GM12878 (cell line): Measurements from ENCODE around the gene PCNX1.

Experiments
- BACH1 ChIP-seq: fragments of 450-650 bp; IDR thresholded peaks from 2 replicates; pipeline ENCODE4 v1.6.1; 2017; ENCODE audit warnings: mild to moderate bottlenecking, borderline replicate concordance
- CTCF ChIP-seq, 3 experiments: IDR thresholded peaks in 2 of 3; conservative IDR thresholded peaks in 1 of 3; 2 replicates each; pipeline ENCODE4 v1.5.1; 2011; ENCODE audit warnings: low read depth in 3 of 3, low read length in 3 of 3, mild to moderate bottlenecking in 3 of 3, control low read depth in 2 of 3, moderate library complexity in 2 of 3, inconsistent platforms in 1 of 3, mixed read lengths in 1 of 3; ENCODE audit not compliant: control insufficient read depth in 2 of 3, insufficient read depth in 1 of 3; ENCODE audit errors: extremely low read depth in 1 of 3
- EED ChIP-seq: sonication (generic); IDR thresholded peaks from 2 replicates; pipeline ENCODE4 v1.6.1; 2016; ENCODE audit warnings: antibody characterized with exemption, low read depth
- EP300 ChIP-seq, 2 experiments: fragments of 150-350 bp in 1 of 2; IDR thresholded peaks; 2 replicates each; pipeline ENCODE4 v1.6.1; 2011 to 2012; ENCODE audit warnings: low read depth in 2 of 2, low read length in 2 of 2, borderline replicate concordance in 1 of 2, improper control_type of control experiment in 1 of 2, inconsistent platforms in 1 of 2; ENCODE audit not compliant: control insufficient read depth in 1 of 2
- EZH2 ChIP-seq: IDR thresholded peaks from 2 replicates; pipeline ENCODE4 v1.6.1; 2012; ENCODE audit warnings: low read depth, mild to moderate bottlenecking, control low read depth, inconsistent platforms, low read length, borderline replicate concordance; ENCODE audit not compliant: control insufficient read depth
- GABPA ChIP-seq: IDR thresholded peaks from 2 replicates; pipeline ENCODE4 v1.6.1; 2014; ENCODE audit warnings: antibody characterized with exemption, low read depth, mild to moderate bottlenecking, inconsistent platforms

GRCh38 chr14:71078500-71078899, 171.2 kb downstream of the PCNX1 start:
- no peak for TF ChIP-seq CTCF (IDR thresholded peaks at IDR 0.05 in 2 of 3, conservative IDR thresholded peaks at IDR 0.05 in 1 of 3; ENCODE audit: control insufficient read depth in 2 of 3, extremely low read depth in 1 of 3, insufficient read depth in 1 of 3, low read depth in 3 of 3, low read length in 3 of 3)
- TF ChIP-seq BACH1 = no peak
- no peak for TF ChIP-seq GABPA
- TF ChIP-seq EZH2 = no peak
- no peak for TF ChIP-seq EP300 (IDR thresholded peaks at IDR 0.05; ENCODE audit: borderline replicate concordance in 1 of 2, control insufficient read depth in 1 of 2, low read depth in 2 of 2, low read length in 2 of 2)
- no peak for TF ChIP-seq EED
